GM12865 (cell line): ENCODE data around the gene SLC23A1.

Source experiments
- DNase-seq: peaks from one replicate; pipeline ENCODE4 v3.0.0; 2010; ENCODE audit warnings: low read depth
- H3K4me3 ChIP-seq: 2 replicates; pipeline ENCODE4 v1.5.1; 2011; ENCODE audit warnings: mild to moderate bottlenecking, low read depth, low read length, control low read depth
- TF ChIP-seq, protein P1 (sequence below): IDR thresholded peaks from 2 replicates; pipeline ENCODE4 v1.5.1; 2011; ENCODE audit warnings: low read length, control low read depth, low read depth, inconsistent platforms; ENCODE audit not compliant: insufficient read depth; ENCODE audit errors: missing control alignments

Gene SLC23A1

DNA sequence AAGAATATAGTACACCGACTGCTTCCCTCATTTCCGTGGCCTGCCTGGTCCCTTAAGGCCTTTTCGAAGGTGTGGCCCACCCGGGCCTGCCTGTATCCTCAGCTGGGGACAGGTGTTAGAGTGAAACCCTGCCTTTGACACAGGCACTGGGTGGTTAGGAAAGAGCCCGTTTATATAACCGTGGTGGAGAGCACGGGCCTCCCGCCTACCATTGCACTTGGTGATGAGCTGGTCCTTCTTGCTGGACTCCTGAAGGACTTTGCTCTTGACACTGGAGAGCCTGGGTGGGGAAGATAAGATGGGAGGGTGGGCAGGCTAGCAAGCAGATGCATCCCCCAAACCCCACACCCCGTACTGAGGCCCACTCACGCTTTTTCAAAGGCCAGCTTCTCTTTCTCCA lies 18.4 kb upstream of the SLC23A1 start:
- TF ChIP-seq, protein P1, sequence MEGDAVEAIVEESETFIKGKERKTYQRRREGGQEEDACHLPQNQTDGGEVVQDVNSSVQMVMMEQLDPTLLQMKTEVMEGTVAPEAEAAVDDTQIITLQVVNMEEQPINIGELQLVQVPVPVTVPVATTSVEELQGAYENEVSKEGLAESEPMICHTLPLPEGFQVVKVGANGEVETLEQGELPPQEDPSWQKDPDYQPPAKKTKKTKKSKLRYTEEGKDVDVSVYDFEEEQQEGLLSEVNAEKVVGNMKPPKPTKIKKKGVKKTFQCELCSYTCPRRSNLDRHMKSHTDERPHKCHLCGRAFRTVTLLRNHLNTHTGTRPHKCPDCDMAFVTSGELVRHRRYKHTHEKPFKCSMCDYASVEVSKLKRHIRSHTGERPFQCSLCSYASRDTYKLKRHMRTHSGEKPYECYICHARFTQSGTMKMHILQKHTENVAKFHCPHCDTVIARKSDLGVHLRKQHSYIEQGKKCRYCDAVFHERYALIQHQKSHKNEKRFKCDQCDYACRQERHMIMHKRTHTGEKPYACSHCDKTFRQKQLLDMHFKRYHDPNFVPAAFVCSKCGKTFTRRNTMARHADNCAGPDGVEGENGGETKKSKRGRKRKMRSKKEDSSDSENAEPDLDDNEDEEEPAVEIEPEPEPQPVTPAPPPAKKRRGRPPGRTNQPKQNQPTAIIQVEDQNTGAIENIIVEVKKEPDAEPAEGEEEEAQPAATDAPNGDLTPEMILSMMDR = no peak
- DNase-seq = no peak
- no peak overlapping the region for H3K4me3 ChIP-seq

- TF ChIP-seq, protein P1 = no peak
- peak; percentile 86 for DNase-seq
- peak overlapping the region; percentile 49 for H3K4me3 ChIP-seq
These were observed 16.5 kb upstream of the SLC23A1 start for GRCh38 chr5:139399501-139400121.

DNA sequence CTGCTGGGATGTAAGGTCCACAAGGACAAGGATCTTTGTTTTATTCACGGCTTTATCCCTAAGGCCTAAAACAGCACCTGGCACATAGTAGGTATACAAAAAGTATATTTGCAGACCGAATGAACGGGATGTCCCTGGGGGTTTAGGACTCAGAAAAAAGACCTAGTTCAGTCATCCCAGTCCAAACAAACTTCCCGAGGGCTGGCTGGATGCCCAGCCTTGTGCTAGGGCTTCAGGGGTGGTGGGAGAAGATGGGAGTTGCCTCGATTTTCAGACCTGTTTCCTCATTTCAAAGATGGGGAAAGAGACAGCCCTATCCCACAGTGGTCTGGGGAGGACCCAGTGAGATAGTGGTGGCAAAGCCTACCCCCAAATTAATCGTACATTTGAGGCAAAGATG lies 14.8 kb upstream of the SLC23A1 start:
- no peak overlapping the region for H3K4me3 ChIP-seq
- TF ChIP-seq, protein P1 = no peak
- DNase-seq = no peak

- TF ChIP-seq, protein P1 = no peak
- DNase-seq = no peak
- H3K4me3 ChIP-seq = no peak overlapping the region
These were observed 13.6 kb upstream of the SLC23A1 start for GRCh38 chr5:139396691-139397090.

DNA sequence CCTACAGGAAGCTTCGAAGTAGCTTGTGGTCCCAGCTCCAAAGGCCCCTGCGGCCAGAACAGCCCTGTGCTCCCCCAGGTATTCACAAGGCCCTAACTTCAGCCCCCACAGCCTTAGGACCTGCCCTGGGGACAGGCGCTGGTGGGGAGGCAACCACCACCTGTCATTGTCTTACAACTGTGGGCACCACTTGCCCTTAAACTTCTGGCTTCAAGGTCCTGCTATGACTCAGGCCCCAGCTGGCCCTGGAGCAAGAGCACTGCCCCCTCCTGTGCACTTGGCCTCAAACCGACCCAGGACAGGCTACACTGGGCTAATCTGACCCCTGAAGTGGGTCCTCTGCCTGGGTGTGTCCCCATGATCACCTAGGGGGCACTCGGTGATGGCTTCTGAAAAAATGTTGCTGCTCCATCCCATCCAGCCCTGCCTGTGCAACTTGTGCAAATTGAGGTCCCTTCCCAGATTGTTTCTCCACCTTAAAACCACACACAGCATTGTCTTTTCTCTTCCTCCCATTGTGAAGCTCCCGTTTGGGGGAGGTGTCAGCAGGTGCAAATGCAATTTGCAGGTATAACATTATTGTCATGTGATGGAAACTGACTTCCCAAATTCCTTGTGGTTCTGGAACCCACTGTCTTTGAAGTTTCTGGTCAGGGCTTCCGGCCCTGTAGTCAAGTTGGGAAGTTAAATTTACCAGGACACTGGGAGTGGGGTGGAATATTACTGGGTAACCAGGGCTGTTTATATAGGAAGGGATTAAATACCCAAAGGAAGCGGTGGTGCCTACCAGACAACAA lies 12.9 kb upstream of the SLC23A1 start:
- H3K4me3 ChIP-seq = no peak overlapping the region; the same call in 1 of the 2 replicates
- TF ChIP-seq, protein P1 = no peak
- DNase-seq = peak; percentile 76

DNA sequence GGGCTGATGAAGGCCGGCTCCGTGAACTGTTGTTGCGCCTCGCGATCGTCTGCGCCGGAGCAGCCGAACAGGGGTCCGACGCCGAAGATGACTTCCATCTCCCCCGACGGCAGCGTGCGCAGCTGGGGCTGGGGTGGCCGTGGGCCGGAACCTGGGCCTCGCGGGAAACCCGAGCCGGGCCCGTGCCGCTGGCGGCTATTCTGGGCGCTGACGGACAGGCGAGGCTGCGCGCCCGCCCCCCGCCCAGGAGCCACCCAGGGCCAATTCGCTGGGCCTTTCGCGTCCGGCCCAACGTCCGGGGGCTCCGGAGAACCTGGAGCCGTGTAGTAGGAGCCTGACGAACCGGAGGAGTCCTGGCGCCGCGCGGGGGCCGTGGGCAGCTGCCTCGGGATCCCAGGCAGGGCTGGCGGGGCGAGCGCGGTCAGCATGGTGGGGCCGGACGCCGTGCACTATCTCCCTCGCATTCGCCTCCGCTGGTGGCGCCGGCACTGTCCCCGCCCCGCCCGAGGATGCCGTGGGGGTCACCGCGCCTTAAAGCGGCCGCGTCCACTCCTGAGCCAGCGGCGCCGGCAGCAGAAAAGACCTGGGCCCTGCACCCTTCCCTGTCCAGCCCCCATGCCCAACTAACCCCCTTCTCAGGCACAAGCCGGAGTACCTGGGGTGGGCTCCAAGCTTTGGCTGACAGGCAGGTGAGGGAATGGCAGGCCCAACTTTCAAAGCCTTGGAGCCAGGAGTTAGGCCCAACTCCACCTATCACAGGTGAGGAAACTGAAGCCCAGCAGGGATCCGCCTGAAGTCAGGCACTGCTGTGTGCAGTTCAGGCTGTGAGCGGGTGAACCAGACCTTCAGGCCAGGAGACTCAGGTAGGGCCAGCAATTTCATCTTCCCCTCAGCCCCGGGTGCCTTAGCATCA lies 11.8 kb upstream of the SLC23A1 start, which contains the start of gene PROB1:
Gene PROB1, minus strand, starts transcription at position 451 of the 913 bp plus-strand sequence. Its CDS starts 23 bp downstream, at position 428.
- peak within 1 kb of the TSS; percentile 88 for H3K4me3 ChIP-seq
- TF ChIP-seq, protein P1 = no peak
- DNase-seq = no peak
